HEK293 (cell line): ENCODE data around the gene SRPK1.
"Not testable (repeated sequence)": the region's sequence is repeated elsewhere in the genome, so short reads cannot be mapped to it uniquely, and the experiment has no call there.

Source experiments
- CTCF ChIA-PET: fragments of 350-600 bp; formaldehyde crosslinking; extraction: SDS; loops from one replicate; lab custom pipeline; 2021; ENCODE audit warnings: antibody characterized with exemption; lab: Yijun Ruan, JAX
- POLR2A ChIA-PET: fragments of 300-600 bp; formaldehyde crosslinking; extraction: SDS; loops from one replicate; lab custom pipeline; 2020; ENCODE audit warnings: antibody characterized with exemption, inconsistent platforms; lab: Yijun Ruan, JAX
- H3K27ac ChIP-seq: fragments of 200-500 bp; sonication (Bioruptor generic); 2 replicates; pipeline ENCODE4 v1.5.1; 2014; ENCODE audit warnings: low read depth, low read length, control low read depth, inconsistent platforms; ENCODE audit errors: extremely low read depth
- H3K36me3 ChIP-seq, 2 experiments: fragments of 200-500 bp in 1 of 2; sonication (Bioruptor generic) in 1 of 2; 1 replicate in 1 of 2; 2 replicates in 1 of 2; pipeline ENCODE4 v1.5.1; 2014 to 2017; ENCODE audit warnings: inconsistent platforms in 2 of 2, low read length in 2 of 2; ENCODE audit not compliant: control insufficient read depth in 2 of 2, insufficient read depth in 1 of 2
- H3K4me1 ChIP-seq: fragments of 200-500 bp; sonication (Bioruptor generic); 2 replicates; pipeline ENCODE4 v1.5.1; 2014; ENCODE audit warnings: mild to moderate bottlenecking, low read length, inconsistent platforms; ENCODE audit not compliant: control insufficient read depth, insufficient read depth
- H3K4me3 ChIP-seq: 2 replicates; pipeline ENCODE4 v1.5.1; 2011; ENCODE audit warnings: low read depth, mild to moderate bottlenecking, control low read depth, low read length, moderate library complexity
- H3K9me3 ChIP-seq: fragments of 200-500 bp; sonication (Bioruptor generic); 2 replicates; pipeline ENCODE4 v1.5.1; 2014; ENCODE audit warnings: low read depth, low read length, inconsistent platforms; ENCODE audit not compliant: control insufficient read depth, insufficient read depth
- ATF2 ChIP-seq: fragments of 450-650 bp; formaldehyde crosslinking; IDR thresholded peaks from 2 replicates; pipeline ENCODE4 v1.5.1; 2016; ENCODE audit warnings: missing biosample characterization, missing genetic modification characterization, low read depth
- HIC1 ChIP-seq: fragments of 450-650 bp; formaldehyde crosslinking; IDR thresholded peaks from 2 replicates; pipeline ENCODE4 v1.5.1; 2016; ENCODE audit warnings: missing biosample characterization, missing genetic modification characterization
- REST ChIP-seq: fragments of 450-650 bp; formaldehyde crosslinking; IDR thresholded peaks from 2 replicates; pipeline ENCODE4 v1.5.1; 2016; ENCODE audit warnings: missing biosample characterization, missing genetic modification characterization
- TRIM28 ChIP-seq: IDR thresholded peaks from 2 replicates; pipeline ENCODE4 v1.6.1; 2011; ENCODE audit warnings: low read length, control low read depth, borderline replicate concordance
- YY2 ChIP-seq: fragments of 450-650 bp; formaldehyde crosslinking; IDR thresholded peaks from 2 replicates; pipeline ENCODE4 v1.5.1; 2016; ENCODE audit warnings: missing biosample characterization, missing genetic modification characterization
- ZBTB26 ChIP-seq: fragments of 450-650 bp; formaldehyde crosslinking; optimal IDR thresholded peaks from 2 replicates; pipeline ENCODE3; 2016; ENCODE audit warnings: missing biosample characterization, mild to moderate bottlenecking, missing genetic modification characterization
- ZNF155 ChIP-seq: fragments of 450-650 bp; formaldehyde crosslinking; IDR thresholded peaks from 2 replicates; pipeline ENCODE4 v1.5.1; 2016; ENCODE audit warnings: missing biosample characterization, missing genetic modification characterization
- ZNF223 ChIP-seq: fragments of 450-650 bp; formaldehyde crosslinking; IDR thresholded peaks from 2 replicates; pipeline ENCODE4 v1.5.1; 2016; ENCODE audit warnings: missing biosample characterization, missing genetic modification characterization
- ZNF266 ChIP-seq: fragments of 450-650 bp; formaldehyde crosslinking; IDR thresholded peaks from 2 replicates; pipeline ENCODE4 v1.5.1; 2016; ENCODE audit warnings: missing biosample characterization, missing genetic modification characterization, low read depth
- ZNF274 ChIP-seq, 2 experiments: fragments of 200-500 bp in 1 of 2; fragments of 450-650 bp in 1 of 2; sonication (Bioruptor generic) in 1 of 2; formaldehyde crosslinking in 1 of 2; IDR thresholded peaks; 2 replicates each; pipeline versions ENCODE4 v1.5.1 to v1.6.1; 2014 to 2016; ENCODE audit warnings: borderline replicate concordance in 1 of 2, inconsistent platforms in 1 of 2, low read length in 1 of 2, missing biosample characterization in 1 of 2, missing genetic modification characterization in 1 of 2
- ZNF366 ChIP-seq: fragments of 450-650 bp; formaldehyde crosslinking; conservative IDR thresholded peaks from 2 replicates; pipeline ENCODE4 v1.5.1; 2016; ENCODE audit warnings: missing biosample characterization, missing genetic modification characterization
- ZNF37A ChIP-seq: fragments of 450-650 bp; IDR thresholded peaks from 2 replicates; pipeline ENCODE4 v1.5.1; 2018; ENCODE audit warnings: missing biosample characterization, missing genetic modification characterization
- ZNF624 ChIP-seq: fragments of 450-650 bp; formaldehyde crosslinking; IDR thresholded peaks from 2 replicates; pipeline ENCODE4 v1.5.1; 2017; ENCODE audit warnings: missing biosample characterization, missing genetic modification characterization
- ZNF677 ChIP-seq: fragments of 450-650 bp; IDR thresholded peaks from 2 replicates; pipeline ENCODE4 v1.5.0; 2018; ENCODE audit warnings: missing biosample characterization, mild to moderate bottlenecking, missing genetic modification characterization, moderate library complexity
- ZNF701 ChIP-seq: fragments of 450-650 bp; formaldehyde crosslinking; IDR thresholded peaks from 2 replicates; pipeline ENCODE4 v1.5.1; 2016; ENCODE audit warnings: missing biosample characterization, missing genetic modification characterization

SRPK1 gene

GRCh38 chr6:35942355-35942754, 21.5 kb upstream of the SRPK1 start:
- Histone ChIP-seq H3K4me1 (no peaks in the 10 kb centered on the region), H3K36me3 (no peaks in the 10 kb centered on the region), H3K4me3 (no peak overlapping the region), H3K9me3 (no peaks in the 10 kb centered on the region)
- CTCF ChIA-PET = no interaction called here
- POLR2A ChIA-PET = no interaction called here
- TF ChIP-seq ZNF266 (tag by site-specific recombination) (no peak), ZNF624 (tag by site-specific recombination) (no peak), ATF2 (no peak), REST (tag by site-specific recombination) (peak; percentile 48; the same call in 1 of the 2 replicates), ZNF366 (tag by site-specific recombination) (no peak)
- TF ChIP-seq, all 188 proteins: peak for 1
- H3K27ac ChIP-seq = no peak overlapping the region

GRCh38 chr6:35941170-35941569, 20.3 kb upstream of the SRPK1 start:
- H3K9me3 ChIP-seq, H3K36me3 ChIP-seq, CTCF ChIA-PET, POLR2A ChIA-PET, H3K4me3 ChIP-seq, H3K27ac ChIP-seq, H3K4me1 ChIP-seq: not testable (repeated sequence)

GRCh38 chr6:35940014-35940413, 19.1 kb upstream of the SRPK1 start:
- H3K4me1 ChIP-seq, H3K27ac ChIP-seq, H3K36me3 ChIP-seq, H3K4me3 ChIP-seq, H3K9me3 ChIP-seq, POLR2A ChIA-PET, CTCF ChIA-PET: not testable (repeated sequence)

- POLR2A ChIA-PET, H3K27ac ChIP-seq, CTCF ChIA-PET, H3K4me1 ChIP-seq, H3K36me3 ChIP-seq, H3K9me3 ChIP-seq, H3K4me3 ChIP-seq: not testable (repeated sequence)
Observed at GRCh38 chr6:35939259-35939658, 18.4 kb upstream of the SRPK1 start.

- Histone ChIP-seq H3K4me3 (no peak overlapping the region), H3K4me1 (no peaks in the 10 kb centered on the region), H3K27ac (no peak overlapping the region), H3K36me3 (no peaks in the 10 kb centered on the region), H3K9me3 (no peaks in the 10 kb centered on the region)
- POLR2A ChIA-PET = no interaction called here
- CTCF ChIA-PET = interaction anchor here (1.5 kb wide), 1 partner anchor 158 kb away, joined by 6 read pairs; no protein-coding TSS in a partner anchor
- no peak for TF ChIP-seq ZNF155 (tag by site-specific recombination)
- TF ChIP-seq ZNF223 (tag by site-specific recombination) = no peak
- TF ChIP-seq TRIM28 = no peak
- no peak for TF ChIP-seq ZBTB26 (tag by site-specific recombination)
- TF ChIP-seq HIC1 = no peak
- no peak for TF ChIP-seq ZNF677 (tag by site-specific recombination)
- no peak for TF ChIP-seq ZNF701 (tag by site-specific recombination)
- no peak for TF ChIP-seq ZNF274 (IDR thresholded peaks at IDR 0.05; ENCODE audit: low read length)
- no peak for TF ChIP-seq ZNF274 (tag by site-specific recombination; IDR thresholded peaks at IDR 0.05; ENCODE audit: borderline replicate concordance)
- TF ChIP-seq YY2 = no peak
- TF ChIP-seq ZNF37A (tag by site-specific recombination) = no peak
Observed at GRCh38 chr6:35936681-35937359, 15.9 kb upstream of the SRPK1 start.
